Measurements from ENCODE around the gene DES.

DNA sequence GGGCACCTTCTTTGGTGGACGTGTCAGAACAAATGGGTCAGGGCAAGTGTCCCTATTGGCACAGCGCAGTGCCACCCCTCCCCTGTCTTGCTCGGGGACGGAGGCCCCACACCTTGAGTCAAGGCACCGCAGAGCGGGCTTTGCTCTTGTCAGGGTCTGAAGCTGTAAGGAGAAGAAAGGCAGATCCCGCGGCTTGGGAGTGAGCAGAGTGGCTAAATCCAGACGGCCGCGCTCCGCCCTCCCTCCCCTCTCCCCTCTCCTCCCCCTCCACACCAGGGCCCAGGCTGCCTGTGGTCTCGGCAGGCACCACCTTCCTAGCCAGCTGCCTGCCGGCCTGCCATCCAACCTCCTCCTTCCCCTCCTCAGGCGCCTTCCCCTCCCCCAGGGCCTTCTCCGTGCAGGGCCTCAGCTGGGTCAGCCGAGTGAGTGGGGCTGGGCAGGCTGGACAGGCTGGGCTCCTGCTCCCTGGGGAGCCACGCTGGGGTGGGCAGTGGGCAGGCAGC is 42.3 kb downstream of the DES start:
- TF ChIP-seq, protein P1, sequence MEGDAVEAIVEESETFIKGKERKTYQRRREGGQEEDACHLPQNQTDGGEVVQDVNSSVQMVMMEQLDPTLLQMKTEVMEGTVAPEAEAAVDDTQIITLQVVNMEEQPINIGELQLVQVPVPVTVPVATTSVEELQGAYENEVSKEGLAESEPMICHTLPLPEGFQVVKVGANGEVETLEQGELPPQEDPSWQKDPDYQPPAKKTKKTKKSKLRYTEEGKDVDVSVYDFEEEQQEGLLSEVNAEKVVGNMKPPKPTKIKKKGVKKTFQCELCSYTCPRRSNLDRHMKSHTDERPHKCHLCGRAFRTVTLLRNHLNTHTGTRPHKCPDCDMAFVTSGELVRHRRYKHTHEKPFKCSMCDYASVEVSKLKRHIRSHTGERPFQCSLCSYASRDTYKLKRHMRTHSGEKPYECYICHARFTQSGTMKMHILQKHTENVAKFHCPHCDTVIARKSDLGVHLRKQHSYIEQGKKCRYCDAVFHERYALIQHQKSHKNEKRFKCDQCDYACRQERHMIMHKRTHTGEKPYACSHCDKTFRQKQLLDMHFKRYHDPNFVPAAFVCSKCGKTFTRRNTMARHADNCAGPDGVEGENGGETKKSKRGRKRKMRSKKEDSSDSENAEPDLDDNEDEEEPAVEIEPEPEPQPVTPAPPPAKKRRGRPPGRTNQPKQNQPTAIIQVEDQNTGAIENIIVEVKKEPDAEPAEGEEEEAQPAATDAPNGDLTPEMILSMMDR (IDR thresholded peaks at IDR 0.05): no peak
- TF ChIP-seq ELF4 (CRISPR knock-in tag; IDR thresholded peaks at IDR 0.05; ENCODE audit: low read depth) (no peak), FOXJ3 (CRISPR knock-in tag; IDR thresholded peaks at IDR 0.05; ENCODE audit: borderline replicate concordance) (no peak), USF2 (CRISPR knock-in tag; IDR thresholded peaks at IDR 0.05) (no peak), AFF4 (CRISPR knock-in tag; IDR thresholded peaks at IDR 0.05; ENCODE audit: borderline replicate concordance) (no peak), FOXP1 (CRISPR knock-in tag; IDR thresholded peaks at IDR 0.05; ENCODE audit: borderline replicate concordance) (no peak), NFYB (CRISPR knock-in tag; conservative IDR thresholded peaks at IDR 0.05; ENCODE audit: low read depth) (no peak), ZNF423 (CRISPR knock-in tag; IDR thresholded peaks at IDR 0.05) (peak; percentile 36; the same call in 1 of the 2 replicates)

All from WTC11 (cell line).